Stimulated activated CD4-positive, alpha-beta T cell treated with anti-CD3 and anti-CD28 coated beads, Interleukin-2, amount 100 ng/mL, for 24 hours (primary cell): Measurements from ENCODE around the gene ADORA1.

Experiments
- DNase-seq, 2 donors: peaks; one replicate each; pipeline ENCODE4 v3.0.0-alpha.2; 2020

Gene ADORA1

DNA sequence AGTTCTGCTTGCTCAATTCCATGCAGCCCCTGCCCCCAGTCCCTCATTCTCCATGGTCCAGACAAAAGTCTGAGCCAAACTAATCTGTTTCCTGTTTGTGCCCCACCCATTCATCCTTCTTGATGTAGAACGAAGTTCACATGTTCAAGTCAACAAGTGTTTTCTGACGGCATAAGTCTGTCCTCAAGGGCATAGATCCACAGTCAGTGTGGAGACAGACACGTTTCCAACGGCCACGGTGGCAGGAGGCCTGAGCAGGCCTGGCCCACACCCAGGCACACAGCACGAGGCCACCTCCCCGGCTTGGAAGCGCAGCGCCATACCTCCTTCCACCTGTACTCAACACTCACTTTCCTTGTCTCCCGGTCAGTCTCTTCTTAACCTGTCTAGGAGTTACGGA is 16.1 kb downstream of the ADORA1 start:
- no peak for DNase-seq

DNA sequence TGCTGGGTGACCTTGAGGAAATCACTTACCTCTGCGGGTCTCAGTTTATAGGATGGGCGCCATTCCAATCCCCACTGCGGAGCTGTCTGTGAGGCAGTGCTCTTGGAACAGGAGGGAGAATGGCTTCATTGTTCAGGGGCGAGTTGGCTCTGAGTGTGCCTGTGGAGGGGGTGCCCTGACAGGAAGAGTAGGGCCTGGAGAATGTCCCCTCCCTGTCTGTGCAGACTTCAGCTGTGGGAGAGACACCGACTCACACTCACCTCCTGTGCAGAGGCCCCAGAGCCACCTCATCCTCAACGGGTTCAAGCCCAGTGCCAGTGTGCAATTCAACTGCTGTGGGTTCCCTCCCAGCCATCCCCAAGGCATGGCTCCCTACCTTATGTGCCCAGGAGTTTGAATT is 17.1 kb downstream of the ADORA1 start:
- DNase-seq, result no peak

DNA sequence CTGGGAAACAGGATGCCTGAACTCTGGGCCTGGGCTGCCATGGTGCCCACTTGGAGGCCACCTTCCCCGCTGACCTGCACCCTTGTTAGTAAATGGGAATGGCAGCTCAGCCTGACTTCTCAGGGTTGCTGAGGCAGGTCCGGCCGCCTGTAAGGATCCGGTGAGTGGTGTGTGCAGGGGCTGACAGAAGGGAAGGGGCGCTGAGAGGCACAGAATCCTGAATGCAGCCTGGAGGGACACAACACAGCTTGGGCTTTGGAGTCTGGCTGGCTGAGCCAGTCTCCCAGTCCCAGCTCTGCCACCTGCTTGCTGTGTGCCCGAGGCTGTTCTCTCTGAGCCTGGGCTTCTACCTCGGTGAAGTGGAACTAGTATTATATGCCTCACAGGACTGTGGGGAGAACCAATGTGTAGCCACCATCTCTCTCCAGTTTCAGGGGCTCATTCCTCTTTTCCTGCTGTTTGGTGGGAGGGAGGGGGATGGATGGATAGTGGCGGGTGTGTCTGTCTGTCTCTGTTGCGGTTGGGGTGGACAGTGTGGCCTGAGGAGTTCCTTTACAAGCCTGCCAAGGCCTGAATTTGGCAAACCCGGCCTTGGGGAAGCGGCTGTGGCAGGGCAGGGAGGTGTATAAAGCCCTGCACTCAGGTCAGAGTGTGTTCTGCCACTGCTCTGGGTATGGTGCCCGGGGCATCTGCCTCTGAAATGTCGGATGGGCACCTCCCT is 18.0 kb downstream of the ADORA1 start:
- no peak for DNase-seq

DNA sequence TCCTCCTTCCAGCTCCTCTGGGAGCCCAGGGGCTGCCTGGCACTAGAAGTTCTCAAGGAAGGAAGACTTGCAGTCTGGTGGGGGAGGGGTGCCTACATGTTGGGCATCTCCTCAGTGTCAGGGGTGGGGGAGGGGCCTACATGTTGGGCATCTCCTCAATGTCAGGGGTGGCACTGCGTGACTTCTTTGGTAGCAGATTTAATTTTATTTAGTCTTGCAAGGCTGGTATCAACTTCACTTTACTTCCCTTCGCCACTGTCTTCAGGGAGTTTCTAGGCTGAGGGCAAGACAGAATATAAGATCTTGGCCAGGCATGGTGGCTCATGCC is 18.5 kb downstream of the ADORA1 start:
- DNase-seq, result no peak

DNA sequence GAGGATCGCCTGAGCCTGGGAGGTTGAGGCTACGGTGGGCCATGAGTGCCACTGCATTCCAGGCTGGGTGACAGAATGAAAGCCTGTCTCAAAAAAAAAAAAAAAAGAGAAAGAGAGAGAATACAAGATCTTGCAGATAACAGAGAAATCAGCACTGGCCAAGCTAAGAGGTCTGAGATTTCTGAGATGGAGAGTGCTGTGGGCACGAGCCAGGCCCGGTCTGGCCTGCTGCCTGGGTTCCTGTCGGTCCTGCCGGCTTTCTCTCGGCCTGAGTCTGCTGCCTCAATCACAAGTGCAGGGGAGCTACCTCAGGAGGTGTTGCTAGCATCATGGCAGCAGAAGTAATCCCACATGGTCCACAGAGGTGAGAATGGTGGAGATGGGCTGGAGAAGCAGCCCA is 19.0 kb downstream of the ADORA1 start:
- no peak for DNase-seq

DNA sequence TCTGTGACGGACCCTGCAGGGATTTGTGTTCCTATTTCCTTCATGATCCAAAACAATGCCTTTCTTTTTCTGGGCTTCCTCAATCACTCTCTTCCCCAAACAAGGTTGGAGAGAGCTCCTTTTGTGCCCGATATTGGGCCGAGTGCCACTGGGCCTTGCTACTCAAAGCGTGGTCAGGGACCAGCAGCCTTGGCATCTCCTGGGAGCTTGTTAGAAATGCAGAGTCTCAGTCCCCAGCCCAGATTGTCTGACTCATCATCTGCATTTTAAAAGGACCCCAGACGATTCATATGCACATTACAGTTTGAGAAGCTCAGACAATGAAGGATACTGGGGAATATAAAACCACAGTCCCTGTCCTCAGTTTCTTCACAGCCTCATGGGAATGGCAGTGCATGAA is 19.9 kb downstream of the ADORA1 start:
- no peak for DNase-seq

DNA sequence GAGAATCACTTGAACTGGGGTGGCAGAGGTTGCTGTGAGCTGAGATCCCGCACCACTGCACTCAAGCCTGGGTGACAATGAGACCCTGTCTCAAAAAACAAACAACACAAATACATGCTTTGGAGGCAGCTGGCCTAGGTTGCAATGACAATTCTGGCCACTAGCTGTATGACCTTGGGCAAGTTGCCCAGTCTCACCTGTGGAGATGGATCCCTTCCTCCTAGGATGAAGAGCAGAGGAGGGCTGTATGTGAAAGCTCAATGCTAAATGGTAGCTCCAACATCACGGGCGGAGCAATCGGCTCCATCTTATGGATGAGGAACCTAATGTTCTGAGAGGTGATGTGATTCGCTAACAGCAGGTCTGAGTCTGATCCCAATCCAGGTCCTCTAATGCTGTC is 20.6 kb downstream of the ADORA1 start:
- no peak for DNase-seq

DNA sequence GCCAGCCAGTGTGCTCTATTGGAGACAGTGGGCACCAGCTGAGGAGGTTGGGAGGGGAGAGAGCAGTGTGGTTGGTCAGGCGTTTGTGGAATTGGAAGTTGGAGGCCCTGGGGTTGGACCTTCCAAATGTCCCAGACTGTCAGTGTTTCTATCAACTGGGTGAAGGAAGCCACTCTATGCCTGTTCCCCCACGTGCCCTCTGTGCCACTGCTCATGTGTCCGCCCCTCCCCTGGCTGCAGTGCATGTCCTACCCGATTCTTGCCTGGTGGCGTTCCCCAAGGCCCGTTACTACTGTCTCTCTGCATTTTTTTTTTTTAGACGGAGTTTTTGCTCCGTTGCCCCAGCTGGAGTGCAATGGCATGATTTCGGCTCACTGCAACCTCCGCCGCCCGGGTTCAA is 21.1 kb downstream of the ADORA1 start:
- no peak for DNase-seq

DNA sequence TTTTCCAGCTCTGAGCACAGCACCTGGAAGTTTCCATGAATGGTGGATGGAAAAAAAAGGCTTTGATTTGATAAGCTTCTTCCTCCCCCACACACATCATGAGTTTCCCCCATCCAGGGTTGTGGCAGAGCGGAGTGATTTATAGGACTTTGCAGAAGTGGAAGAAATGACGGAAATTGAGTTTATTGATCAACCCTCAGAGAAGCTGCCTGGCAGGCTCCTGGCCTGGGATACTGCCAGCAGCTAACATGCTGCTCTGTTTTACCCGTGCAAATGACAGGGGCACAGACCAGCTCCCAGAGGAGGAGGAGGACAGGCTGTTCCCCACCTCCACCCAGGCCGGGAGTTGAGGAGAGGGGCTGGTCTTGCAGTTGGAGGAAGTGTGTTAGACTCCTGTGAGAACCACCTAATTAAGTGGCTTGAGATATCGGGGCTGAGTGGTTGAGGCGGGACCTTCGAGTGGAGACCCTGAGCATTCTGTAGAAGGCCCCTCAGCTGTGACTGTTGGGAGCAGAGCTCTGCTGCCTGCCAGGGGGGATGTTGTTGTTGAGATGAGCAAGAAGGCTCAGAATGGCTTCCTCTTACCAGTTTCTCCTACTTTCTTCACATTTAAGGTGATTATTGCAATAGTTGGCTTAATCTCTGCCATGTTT is 21.8 kb downstream of the ADORA1 start:
- no peak for DNase-seq

DNA sequence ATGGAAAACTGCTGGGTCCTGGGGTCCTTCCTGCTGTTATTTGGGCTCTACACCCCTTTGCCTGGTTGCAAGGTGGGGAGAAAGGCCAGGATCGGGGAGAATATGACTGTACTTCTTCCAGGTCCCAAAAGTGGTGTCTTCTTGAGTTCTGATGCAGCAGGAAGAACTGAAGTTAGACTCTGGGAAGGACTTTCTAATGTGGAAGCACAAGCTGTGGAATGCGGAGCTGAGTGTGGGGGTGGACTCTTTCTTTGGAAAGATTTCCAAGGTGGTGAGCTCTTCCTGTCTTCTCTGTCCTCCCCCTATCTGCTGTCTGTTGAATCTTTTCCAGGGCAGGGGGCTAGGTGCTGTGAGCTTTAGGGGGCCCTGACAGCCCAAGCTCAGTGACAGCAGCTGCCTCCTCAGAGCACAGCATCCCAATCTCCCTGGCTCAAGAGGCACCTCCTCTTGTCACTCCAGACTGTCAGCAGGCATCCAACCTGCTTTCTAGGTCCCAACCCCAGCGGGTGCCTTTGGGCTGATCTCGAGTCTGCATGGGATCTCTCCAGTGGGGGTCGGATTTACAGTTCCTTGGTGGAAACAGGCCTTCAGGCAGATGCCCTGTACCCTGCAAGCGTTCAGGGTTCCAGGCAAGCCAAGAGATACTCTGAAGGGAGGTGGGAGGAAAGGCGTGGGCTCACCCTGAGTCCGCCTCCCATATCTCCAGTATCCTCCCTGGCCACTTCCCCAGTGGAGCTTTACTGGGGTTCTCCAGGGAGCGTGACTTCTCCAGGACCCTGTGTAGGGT is 23.2 kb downstream of the ADORA1 start:
- DNase-seq, result no peak

DNA sequence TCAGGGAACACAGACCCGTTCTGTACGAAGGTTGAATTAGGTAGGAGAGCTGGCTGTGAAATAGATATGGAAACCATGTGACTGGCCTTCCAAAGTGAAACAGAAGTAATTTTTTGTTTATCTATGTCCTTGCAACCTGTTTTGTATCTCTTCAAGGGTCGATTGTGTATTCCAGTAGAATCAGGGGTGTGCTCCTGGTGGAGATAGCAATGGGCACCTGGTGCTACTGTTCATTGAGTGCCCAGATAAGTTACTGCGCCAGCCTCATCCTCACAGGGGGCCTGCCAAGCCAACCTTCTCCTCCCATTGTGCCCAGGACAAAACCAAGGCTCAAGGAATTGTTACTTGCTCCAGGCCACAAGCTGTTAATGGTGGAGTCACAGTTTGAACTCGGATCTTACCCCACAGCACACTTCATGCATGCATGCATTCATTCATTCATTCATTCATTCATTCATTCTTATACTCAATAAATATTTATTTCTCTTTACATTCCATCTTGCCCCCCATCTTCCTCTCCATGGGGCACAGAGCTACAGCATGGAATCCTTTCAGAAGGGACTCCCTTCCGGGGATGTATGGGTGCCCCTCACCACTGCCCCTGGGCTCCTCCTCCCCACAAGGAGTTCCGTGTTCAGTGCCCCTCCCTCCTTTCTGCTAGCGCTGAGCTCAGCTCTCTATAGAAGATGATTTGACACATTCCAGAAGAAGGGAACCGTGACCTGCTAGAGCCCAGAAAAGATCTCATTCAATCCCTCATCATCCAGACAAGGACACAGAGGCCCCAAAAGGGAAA is 24.0 kb downstream of the ADORA1 start:
- no peak for DNase-seq

DNA sequence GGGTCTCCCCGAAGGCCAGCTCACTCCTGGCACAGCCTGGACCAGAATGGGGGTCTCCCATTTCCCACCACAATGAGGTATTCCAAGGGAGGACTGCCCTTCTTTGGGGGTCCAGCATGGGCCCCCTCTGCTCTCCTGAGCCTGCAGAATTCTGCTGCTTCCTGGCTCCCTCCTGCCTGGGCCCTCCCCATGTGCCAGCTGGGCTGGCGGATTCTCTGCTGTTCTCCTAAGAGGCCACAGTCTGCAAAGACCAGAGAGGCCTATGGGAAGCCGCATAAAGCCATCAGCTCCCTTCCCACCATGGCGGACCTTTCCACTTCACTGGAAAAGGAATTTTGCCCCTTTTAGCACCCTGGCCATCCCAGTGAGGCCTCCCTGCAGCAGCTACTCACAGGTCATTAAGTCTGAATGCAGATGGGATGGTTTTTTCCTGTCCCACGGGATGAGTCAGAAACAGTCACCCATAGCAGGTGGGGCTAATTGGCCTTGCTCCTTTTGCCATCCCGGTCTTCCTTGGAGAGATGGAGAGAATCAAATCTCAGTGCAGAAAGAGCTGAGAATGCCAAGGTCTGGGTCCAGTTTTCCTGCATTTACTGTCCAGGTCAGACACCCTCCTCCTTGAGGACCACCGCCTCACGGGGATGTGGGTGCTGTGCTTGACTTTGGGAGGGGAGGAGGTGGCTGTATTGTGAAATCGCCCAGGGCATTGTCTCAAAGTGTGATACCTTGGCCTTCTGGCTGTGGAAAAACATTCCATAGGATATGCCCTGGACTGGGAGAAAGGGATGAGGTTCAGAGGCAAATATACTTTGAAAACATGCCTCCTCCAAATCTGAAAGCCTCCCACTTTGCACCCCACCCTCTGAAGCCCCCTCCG is 24.9 kb downstream of the ADORA1 start:
- DNase-seq, result no peak

DNA sequence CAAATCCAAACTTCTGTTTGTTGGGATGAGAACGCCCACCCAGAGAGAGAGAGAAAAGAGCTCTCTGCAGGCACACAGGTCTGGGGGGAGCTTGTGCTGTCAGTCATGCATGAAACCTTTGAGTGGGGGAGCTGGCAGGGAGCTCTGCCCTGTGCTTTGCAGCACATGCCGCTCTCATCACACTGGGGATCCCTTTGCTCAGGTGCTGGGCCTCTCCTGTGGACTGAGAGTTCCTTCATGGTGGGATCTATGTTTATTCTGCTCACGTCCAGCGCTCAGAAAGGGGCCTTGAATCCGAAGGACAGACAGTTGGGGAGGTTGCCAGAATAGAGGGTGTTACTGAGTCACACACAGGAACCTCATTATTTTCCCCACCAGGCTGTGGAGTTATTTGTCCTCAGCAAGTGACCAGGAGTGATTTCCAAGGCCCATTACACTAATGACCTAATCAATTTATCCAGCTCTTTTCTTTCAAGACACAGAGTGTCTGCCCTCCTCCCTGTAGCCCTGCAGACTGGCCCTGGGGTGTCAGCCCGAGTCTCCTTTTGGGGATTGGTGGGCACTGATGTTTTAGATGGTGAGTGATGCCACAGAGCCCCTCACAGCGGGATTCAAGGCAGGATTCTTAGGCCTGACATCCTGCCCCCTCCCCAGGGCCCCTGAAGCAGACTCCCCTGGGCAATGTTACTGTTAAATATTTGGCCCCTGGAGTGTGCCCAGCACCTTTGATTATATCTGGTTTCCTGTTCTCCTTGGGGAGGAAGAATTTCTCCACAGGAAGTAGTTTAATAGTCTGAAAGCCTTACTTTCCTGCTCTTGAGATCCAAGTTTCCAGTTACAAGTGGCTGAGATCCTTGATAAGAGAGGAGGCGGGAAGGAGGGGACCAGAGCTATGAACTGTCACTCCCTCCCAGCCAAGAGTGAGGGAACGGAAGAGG is 25.8 kb downstream of the ADORA1 start:
- DNase-seq, result no peak

DNA sequence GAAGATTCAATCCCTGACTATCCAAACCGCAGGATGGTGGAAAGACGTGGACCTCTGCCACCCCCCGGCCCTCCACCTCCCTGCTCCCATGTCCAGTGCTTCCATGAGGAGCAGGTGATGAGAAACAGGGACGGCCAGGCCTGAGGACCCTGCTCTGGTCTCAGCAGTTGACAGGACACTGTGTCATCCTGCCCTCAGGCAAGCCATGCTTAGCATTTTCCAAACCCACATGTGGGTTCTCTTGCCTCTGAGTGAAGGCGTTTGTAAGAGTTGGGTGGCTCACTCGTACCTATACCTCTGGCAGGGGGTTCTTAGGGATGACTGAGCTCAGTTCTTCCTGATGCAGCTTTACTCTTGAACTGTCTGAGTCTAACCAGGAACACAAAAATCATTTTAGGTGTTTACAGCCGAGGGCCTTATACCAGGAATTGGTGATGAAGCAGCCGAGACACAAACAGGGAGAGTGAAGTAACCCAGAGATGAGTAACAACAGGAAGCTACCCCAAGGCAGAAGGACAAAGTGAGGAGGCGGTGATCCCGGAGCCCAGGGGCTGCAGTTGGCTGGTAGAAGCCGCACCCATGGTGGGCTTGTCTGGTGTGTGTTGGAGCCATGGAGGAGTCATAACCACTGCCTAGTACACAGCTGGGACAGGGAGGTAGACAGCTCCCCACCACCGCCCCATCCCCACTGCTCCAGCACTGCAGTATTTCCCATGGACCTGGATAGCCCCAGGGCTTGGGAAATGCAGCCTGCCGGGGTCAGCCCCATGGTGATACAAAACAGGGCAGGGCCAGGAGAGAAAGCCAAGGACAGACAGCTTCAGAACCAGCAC is 26.7 kb downstream of the ADORA1 start:
- no peak for DNase-seq

DNA sequence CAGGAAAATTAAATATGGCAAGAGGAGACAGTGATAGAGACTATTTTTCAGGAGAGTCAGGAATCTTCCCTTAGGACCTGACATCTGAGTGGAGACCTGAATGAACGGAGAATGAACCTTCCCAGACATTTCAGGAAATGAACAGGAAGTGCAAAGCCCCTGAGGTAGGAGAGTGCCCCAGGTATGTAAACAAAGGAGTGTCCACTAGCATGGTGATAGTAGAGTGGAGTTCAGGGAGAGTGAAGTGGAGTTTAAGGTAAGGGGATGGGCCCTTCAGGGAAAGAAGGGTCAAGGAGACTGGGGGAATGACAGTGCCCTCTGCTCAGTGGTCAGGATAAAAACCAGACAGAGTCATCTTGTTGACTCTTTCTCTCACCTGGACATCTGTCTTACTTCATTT is 28.8 kb downstream of the ADORA1 start:
- no peak for DNase-seq

DNA sequence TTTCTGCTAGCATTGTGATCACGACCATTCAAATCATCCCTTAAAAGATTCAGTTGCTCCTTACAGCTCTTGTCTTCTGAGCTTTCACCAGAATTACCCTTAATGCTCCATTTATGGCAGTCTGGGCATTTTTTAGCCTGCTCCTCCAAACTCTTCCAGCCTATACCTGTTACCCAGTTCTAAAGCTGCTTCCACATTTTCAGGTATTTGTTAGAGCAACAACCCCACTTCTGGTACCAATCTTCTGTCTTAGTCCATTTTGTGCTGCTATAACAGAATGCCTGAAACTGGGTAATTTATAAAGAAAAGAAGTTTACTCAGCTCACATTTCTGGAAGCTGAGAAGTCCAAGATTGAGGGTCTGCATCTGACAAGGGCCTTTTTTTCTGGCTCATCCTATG is 30.9 kb downstream of the ADORA1 start:
- DNase-seq, result no peak

DNA sequence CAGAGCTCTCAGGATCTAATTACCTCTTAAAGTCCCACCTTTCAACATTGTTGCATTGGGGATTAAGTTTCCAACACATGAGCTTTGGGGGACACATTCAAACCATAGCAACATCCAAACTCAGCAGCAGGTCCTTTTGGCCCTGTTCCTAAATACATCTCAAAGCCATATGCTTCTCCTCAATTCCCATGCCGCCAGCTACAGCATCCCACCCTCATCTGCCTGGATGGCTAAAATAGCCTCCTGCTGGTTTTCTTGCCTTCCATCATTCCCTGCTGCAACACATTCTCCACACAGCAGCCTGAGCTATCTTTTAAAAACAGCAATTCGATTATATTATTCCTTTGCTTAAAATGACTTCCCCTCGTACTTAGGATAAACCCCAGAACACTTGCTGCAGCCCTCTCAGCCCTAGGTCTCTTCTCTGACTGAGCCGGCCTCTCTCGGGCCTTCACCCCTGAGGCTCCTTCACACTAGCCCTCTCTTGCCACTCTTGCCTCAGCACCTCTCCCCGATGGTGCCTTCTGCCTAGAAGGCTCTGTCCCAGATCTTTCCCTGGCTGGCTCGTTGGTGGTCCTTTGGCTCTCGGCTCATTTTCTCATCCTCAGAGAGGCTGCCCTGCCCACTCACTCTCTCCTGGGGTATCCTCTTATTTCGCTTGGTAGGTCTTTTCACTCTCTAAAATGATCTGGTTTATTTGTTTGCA is 31.6 kb downstream of the ADORA1 start:
- no peak for DNase-seq

DNA sequence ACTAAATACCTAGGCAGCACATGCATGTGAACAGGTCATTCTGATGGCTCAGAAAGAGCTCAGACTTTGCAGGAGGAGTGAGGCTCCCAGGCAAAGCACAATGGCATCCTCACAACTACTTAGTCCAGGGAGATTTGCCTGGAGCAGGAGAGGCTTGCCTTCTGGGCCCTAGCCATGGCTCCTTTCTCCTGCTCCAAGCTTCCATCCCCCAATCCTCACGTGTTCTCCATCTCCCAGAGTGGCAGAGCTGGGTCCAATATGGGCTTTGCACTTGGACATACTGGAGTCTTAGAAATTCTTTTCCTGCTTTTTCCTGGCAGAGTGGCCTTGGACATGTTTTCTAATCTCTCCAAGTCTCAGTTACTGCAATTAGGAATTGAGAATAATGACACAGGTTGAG is 32.3 kb downstream of the ADORA1 start:
- no peak for DNase-seq

DNA sequence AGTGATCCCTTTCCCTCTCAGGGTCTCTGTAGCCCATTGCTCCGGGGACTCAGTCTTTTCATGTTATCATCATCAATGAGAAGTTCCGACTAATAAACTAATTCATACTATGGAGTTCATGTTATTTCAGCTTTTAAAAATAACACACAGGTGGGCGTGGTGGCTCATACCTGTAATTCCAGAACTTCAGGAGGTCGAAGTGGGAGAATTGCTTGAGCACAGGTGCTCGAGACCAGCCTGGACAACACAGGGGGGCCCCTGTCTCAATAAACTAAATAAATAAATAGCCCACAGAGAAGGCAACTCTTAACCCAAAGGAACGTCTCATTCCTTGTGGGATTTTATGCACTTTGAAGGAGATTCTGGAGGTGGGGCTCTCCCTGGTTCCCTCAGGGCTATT is 33.6 kb downstream of the ADORA1 start:
- DNase-seq, result no peak

DNA sequence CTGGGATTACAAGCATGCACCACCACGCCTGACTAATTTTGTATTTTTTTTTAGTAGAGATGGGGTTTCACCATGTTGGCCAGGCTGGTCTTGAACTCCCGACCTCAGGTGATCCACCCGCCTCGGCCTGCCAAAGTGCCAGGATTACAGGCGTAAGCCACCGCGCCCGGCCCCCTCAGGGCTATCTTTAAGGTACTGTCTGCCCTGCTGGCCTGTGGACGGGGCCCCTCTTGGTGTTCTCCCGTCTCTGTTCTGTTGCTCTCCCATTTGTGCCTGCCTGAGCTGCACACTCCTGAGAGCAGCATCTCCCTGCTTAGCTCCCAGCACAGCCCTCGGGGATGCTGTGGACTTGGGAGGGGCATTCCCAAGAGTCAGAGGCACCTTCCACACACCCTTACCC is 34.2 kb downstream of the ADORA1 start:
- no peak for DNase-seq
